ENCODE measurements around the gene CRYGA. TPM values are rescaled to one million over a fixed set of nuclear protein-coding genes. Genes with fewer than 3 reads are reported as not detected.
A peak's percentile ranks its signal among the peaks of the same experiment; 100 is the strongest.
"Not testable (repeated sequence)": the region's sequence is repeated elsewhere in the genome, so short reads cannot be mapped to it uniquely, and the experiment has no call there.

CRYGA gene
- total and polyA plus RNA-seq, 12 donors, result not detected

- ATAC-seq (no peak), DNase-seq (no peak)
- no peak overlapping the region for H3K27ac ChIP-seq
- no peak for TF ChIP-seq CTCF (IDR thresholded peaks at IDR 0.05)
- H3K36me3 ChIP-seq, result no peaks in the 10 kb centered on the region
- no peaks in the 10 kb centered on the region for H3K9me3 ChIP-seq
- WGBS, 2 donors, result 94 to 96% methylated on average over 3 of the region's 3 CpGs
- H3K4me1 ChIP-seq, result peaks cover 0 to 4% (median 0%) of the 10 kb centered on the region in 9 donors
- intact Hi-C loops (cut with DNase I), result no loop called here
- peaks cover 0 to 26% (median 17%) of the 10 kb centered on the region in 7 donors for H3K27me3 ChIP-seq
- no peak overlapping the region for H3K4me3 ChIP-seq
Measured at GRCh38 chr2:208118918-208119317, 44.5 kb downstream of the CRYGA start.

- WGBS, 2 donors, result 89 to 91% methylated on average over 11 of the region's 11 CpGs
- H3K4me3 ChIP-seq, ATAC-seq: not testable (repeated sequence)
Measured at GRCh38 chr2:208117390-208117789, 46.0 kb downstream of the CRYGA start.

GRCh38 chr2:208112969-208113368, 50.4 kb downstream of the CRYGA start:
- no peak for DNase-seq
- Histone ChIP-seq H3K9me3 (no peaks in the 10 kb centered on the region), H3K4me1 (no peaks in the 10 kb centered on the region), H3K4me3 (no peak overlapping the region), H3K27me3 (peaks cover 0 to 42% (median 31%) of the 10 kb centered on the region in 7 donors), H3K36me3 (no peaks in the 10 kb centered on the region), H3K27ac (no peak overlapping the region)
- no peak for TF ChIP-seq CTCF (IDR thresholded peaks at IDR 0.05)
- no peak for ATAC-seq
- intact Hi-C loops (cut with DNase I), result no loop called here
- 57 to 70% methylated on average over 7 of the region's 7 CpGs for WGBS, 2 donors

More at GRCh38 chr2:208117390-208117789, 46.0 kb downstream of the CRYGA start:
- H3K27ac ChIP-seq; DNase-seq; H3K36me3 ChIP-seq; H3K4me1 ChIP-seq; intact Hi-C loops (cut with DNase I); H3K9me3 ChIP-seq: not testable (repeated sequence)
- H3K27me3 ChIP-seq, result peaks cover 0 to 29% (median 21%) of the 10 kb centered on the region in 7 donors

GRCh38 chr2:208112273-208112745, 51.1 kb downstream of the CRYGA start:
- H3K27ac ChIP-seq; DNase-seq; H3K4me1 ChIP-seq; intact Hi-C loops (cut with DNase I); H3K9me3 ChIP-seq; H3K36me3 ChIP-seq; ATAC-seq: not testable (repeated sequence)
- WGBS, 2 donors, result 7 to 23% methylated on average over 36 of the region's 36 CpGs
- peaks cover 0 to 43% (median 31%) of the 10 kb centered on the region in 7 donors for H3K27me3 ChIP-seq
- H3K4me3 ChIP-seq, result peak overlapping the region in 1 of 10 donors; percentile 26

Other genes starting within 250 kb of the CRYGA start
- 10 to 100 TPM in 9 of 10 donors, 1 to 10 TPM in 1; 9.9 to 16.2 (median 15.2) TPM for gene PLEKHM3, start 138.1 kb downstream of the CRYGA start, total RNA-seq
- 1 to 10 TPM; 2.5 to 8.5 TPM for gene PLEKHM3, start 138.1 kb downstream of the CRYGA start, polyA plus RNA-seq
- not detected for gene CRYGD, start 39.1 kb downstream of the CRYGA start, total RNA-seq
- gene CRYGD, start 39.1 kb downstream of the CRYGA start, polyA plus RNA-seq, result not detected
- not detected for gene CRYGC, start 33.8 kb downstream of the CRYGA start, total RNA-seq
- not detected for gene CRYGC, start 33.8 kb downstream of the CRYGA start, polyA plus RNA-seq
- not detected for gene CRYGB, start 17.4 kb downstream of the CRYGA start, total RNA-seq
- gene CRYGB, start 17.4 kb downstream of the CRYGA start, polyA plus RNA-seq, result not detected
- gene C2orf80, start 26.4 kb upstream of the CRYGA start, total RNA-seq, result not detected
- gene C2orf80, start 26.4 kb upstream of the CRYGA start, polyA plus RNA-seq, result not detected
- gene IDH1, start 91.5 kb upstream of the CRYGA start, total RNA-seq, result 10 to 100 TPM; 18.5 to 71.3 (median 32.0) TPM
- gene IDH1, start 91.5 kb upstream of the CRYGA start, polyA plus RNA-seq, result 10 to 100 TPM; 15.3 to 20.6 TPM
- 10 to 100 TPM; 12.9 to 24.8 (median 18.4) TPM for gene PIKFYVE, start 102.7 kb upstream of the CRYGA start, total RNA-seq
- gene PIKFYVE, start 102.7 kb upstream of the CRYGA start, polyA plus RNA-seq, result 1 to 10 TPM; 2.6 to 6.4 TPM
- not detected for gene PTH2R, start 243.2 kb upstream of the CRYGA start, total RNA-seq
- gene PTH2R, start 243.2 kb upstream of the CRYGA start, polyA plus RNA-seq, result under 1 TPM in 1 of 2 donors, not detected in 1; 0.01 TPM